NCI-H526 treated with DMSO at 0.1 percent for 48 hours (cell line): ENCODE measurements around the gene APLNR.
"Not testable (repeated sequence)": the region's sequence is repeated elsewhere in the genome, so short reads cannot be mapped to it uniquely, and the experiment has no call there.

Source experiments
- DNase-seq: peaks from one replicate; lab custom pipeline; 2025; lab: John Stamatoyannopoulos, UW

The APLNR gene

DNA sequence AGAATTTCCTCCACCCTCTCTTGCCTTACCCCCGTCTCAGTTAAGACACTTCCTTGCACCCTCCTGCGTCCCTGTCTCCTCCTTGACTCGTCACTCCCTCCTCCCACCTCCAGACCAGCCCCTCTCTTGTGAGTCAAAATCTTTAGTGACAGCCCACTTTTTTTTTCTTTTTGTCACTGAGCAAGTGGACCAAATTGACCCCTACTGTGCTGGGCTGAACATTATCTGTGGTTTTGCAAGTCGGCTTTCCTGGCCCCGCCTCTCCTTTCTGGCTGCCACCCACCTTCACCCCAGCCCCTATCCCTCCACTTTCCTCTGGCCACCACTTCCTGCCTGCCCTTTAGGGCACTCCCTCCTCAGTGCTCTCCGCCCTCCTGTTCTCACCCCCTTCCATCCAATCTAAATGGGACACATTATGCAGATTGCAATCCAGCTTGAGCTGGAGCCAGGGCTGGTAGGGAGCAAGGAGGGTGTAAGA is at the start of gene APLNR:
APLNR (minus strand) TSS at position 47 of the 478 bp plus-strand sequence. CDS start 246 bp downstream, outside the sequence.
- no peak for DNase-seq

DNA sequence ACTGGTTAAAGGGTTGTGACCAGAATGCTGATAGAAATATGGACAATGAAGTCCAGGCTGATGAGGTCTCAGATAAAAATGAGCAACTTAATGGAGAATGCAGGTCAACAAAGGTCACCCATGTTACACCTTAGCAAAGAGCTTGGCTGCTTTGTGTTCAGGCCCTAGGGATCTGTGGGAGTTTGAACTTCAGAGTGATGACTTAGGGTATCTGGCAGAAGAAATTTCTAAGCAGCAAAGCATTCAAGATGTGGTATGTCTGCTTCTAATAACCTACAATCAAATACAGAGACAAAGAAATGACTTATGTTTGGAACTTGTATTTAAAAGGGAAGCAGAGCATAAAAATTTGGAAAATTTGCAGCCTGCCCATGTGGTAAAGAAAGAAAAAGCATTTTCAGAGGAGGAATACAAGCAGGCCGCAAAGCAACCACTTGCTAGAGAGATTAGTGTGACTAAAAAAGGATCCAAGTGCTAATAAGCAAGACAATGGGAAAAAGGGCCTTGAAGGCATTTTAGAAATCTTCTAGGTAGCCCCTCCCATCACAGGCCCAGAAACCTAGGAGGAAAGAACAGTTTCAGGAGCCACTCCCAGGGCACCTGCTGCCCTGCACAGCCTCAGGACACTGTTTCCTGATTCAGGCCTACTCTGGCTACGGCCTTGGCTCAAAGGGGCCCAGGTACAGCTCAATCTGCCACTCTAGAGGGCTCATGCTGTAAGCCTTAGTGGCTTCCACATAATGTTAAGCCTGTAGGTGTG is 46.4 kb upstream of the APLNR start:
- no peak for DNase-seq

DNA sequence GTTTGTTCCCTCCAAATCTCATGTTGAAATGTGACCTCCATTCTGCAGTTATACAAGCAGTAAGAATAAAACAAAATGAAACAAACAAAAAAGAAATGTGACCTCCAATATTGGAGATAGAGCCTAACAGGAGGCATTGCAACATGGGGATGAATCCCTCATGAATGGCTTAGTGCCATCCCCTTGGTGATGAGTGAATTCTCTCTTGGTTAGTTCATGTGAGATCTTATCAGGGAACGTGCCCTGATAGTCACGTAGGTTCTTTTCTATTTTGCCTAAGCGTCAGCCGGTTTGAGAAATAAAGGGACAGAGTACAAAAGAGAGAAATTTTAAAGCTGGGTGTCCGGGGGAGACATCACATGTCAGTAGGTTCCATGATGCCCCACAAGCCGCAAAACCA is 44.5 kb upstream of the APLNR start:
- not testable (repeated sequence) for DNase-seq

DNA sequence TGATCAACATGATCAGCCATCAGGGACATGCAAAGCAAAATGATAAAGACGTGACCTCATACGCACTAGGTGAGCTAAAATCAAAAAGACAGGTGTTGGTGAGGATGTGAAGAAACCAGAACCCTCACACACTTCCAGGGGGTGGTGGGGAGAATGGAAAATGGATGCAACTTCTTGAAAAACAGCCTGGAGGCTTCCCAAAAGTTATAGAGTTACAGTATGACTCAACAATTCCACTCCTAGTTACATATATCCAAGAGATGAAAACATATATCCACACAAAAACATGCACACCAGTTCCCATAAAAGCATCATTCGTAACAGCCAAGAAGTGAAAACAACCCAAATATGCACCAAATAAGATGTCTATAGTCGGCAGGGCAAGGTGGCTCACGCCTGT is 42.1 kb upstream of the APLNR start:
- DNase-seq, result no peak

DNA sequence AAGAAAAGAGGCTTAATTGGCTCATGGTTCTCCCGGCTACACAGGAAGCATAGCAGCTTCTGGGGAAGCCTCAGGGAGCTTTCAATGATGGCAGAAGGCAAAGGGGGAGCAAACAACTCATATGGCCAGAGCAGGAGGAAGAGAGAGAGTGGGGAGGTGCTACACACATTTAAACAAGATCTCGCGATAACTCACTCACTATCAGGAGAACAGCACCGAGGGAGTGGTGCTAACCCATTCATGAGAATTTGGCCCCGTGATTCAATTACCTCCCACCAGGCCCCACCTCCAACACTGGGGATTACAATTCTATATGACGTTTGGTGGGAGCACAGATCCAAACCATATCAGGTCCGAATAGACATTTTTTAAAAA is 41.7 kb upstream of the APLNR start:
- DNase-seq, result no peak

DNA sequence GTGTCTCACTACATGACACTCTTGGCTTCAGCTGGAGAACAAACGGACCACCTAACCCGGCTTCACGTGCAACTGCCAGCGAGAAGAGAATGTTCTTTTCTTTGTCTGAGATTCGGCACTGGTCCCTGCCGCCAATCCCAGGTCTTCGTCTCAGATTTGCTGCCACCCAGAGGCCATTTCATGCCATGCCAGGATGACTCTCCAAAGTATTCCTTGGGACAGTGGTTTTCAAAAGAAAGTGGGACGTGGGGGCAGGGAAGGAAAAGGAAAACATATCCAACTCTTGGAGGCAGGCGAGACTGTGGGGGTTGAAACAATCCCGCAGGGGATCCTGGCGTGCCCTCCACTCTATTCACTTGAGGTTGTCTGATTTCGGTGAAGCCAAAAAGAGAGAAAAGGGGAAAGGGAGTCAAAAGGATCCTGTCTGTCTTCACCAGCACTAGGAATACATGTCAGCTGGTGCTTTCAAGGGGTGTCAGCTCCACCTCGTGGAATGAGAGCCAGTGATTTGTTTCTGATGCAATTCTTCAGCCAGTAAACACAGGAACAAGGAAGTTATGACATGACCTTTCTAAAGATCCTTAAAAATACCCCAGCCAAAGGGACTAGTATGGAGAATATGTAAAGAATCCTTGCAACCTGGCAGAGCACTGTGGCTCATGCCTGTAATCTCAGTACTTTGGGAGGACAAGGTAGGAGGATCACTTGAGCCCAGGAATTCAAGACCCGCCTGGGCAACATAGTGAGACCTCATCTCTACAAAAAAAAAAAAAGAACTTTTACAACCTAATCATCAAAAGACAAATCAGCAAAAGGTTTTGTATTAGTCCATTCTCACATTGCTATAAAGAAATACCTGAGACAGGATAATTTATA is 41.0 kb upstream of the APLNR start:
- DNase-seq, result peak; percentile 80

DNA sequence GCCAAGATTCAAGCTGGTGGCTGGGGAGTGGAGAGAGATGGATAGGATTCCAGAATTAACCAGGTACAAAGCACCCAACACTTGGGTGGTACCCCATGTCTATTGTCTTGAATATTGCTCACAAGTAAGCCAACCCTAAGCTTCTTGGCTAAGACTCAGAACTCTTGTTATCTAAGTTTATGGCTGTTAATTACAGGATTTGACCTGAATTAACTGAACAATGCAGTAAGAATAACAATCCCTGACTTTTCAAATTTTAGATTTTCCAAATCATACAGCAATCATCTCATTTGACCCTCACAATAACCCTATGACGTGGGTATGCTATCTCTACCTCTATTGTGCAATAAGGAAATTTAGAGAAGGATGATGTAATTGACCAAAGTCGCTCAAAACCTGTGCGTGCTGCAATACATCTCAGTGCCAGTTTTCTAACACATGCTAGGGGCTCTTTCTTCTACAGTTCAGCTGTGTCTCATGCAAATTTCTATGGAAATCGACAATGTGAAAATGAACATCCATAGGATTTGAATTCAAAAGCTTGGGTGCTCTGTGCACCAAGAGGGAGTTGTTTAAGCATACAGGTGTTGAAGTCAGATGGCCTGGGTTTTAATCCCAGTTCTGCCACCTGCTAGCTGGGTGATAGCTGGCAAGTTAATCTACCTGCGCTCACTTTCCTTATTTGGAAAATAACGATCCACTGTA is 40.1 kb upstream of the APLNR start:
- peak; percentile 97 for DNase-seq

DNA sequence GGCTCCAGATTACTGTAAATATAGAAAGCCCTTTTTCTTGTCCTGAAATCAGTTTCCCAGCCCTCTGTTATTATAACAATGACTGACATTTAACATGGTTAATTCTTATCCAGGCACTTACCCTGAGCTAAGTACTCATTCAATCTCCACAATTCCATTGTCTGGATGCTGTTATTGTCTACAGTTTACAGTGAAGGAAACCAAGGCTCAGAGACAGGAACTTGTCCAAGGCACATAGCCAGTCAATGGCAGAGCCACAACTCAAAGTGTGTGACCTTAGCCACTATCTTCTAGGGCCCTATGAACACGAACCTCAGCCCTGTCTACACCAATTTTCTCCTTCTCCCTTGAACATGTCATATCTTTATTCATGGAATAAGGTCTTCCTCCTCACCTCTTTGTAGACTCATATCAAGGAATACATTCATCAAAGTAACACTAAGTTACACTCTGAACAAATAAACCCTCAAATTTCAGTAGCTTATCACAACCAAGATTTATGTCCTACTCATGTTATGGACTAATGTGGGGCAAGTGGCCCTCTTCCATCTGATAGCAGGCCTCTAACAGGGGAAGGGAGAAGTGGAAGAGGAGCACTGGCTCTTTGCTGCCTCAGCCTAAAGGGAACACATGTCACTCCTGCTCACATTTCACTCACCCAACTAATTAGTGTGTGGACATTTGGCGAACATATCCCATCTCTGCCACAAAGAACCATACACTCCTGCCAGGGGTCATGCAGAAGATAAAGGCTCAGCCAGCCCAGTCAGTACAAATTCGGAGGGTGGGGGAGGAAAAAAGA is 39.3 kb upstream of the APLNR start:
- DNase-seq, result peak; percentile 33

DNA sequence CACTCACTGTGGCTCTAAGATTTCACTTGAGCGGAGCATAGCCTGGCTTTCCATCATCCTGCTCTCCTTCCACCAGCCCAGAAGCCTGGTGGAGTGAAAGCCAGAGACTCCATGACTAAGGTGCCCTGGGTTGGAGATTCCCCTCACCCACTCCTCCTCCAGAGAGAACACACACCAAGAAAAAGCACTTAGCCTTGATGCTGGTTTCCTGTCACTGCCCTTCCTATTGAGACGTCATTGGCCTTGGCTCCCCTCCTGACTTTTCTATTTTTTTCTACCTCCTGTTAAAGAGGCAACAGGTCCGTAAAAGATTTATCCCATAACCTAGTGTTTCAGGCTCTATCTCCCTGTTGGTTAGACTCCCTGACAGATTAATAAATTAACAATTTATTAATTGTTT is 38.5 kb upstream of the APLNR start:
- DNase-seq, result no peak

DNA sequence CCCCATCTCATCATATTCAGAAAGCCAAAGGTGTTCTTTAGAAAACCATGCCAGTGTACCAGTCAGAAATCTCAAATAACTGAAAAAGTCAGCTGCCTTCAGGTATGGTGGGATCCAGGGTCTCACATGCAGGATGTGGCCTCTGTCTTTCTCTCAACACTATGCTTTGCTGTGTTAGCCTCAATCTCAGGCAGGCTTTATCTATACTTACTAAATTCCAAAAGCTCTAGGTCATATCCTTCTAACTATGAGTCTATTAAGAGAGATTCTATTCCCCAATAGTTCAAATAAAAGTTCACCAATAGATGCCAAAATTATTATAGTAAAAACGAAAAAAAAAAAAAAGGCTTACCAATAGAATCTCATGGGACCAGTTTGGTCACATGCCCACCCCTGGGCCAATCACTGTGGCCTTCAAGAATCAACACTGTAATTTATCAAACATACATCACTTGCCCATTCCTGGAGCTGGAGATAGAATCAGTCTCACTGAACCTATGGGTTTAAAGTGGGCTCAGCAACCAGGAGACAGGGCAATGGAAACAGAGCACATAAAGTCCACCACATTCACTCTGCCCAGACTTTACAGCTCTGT is 38.0 kb upstream of the APLNR start:
- DNase-seq, result no peak

DNA sequence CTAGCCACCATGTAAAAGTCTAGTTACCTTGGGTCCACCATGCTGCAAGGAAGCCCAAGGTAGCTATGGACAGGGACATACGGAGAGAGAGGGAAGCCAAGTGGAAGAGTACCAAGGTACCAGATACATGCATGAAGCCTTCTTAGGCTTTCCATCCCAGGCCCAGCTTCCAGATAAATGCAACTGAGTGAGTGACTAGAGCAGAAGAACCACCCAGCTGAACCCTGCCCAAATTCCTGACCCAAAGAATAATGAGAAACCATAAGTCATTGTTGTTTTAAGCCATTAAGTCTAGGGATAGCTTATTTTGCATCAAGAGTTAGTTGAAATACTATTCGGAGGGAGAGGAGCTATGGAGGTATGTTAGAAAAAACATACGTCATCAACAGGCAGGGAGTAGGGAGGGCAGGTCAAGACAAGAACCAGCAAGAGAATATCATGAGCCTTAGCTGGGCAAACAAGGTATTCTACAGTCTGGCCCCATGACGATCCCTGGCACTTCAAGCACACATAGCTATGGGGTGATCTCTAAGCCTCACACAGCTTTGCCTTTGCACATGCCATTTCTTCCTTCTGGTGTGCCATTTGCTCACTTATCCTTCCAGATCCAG is 36.5 kb upstream of the APLNR start:
- no peak for DNase-seq

DNA sequence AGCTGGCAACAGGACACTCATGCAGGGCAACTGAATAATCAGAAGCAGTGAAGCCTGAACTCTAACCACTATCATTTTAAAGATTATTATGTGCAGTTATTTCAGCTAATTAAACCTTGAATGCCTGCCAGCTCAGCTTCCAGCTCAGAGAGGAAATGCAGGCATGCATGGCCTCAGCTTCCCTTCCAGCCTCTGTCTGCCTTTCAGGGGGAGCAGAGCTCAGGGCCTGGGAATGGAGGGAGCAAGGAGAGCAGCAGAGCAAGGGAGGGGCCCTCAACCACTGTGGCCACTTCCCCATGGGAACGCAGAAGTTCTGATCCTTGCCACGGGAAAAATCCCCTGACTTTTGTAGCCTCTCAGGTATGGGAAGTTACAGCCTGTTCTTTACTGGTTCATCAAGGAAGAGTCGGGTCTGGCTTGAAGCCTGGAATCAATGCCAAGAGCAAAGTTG is 32.5 kb upstream of the APLNR start:
- no peak for DNase-seq

DNA sequence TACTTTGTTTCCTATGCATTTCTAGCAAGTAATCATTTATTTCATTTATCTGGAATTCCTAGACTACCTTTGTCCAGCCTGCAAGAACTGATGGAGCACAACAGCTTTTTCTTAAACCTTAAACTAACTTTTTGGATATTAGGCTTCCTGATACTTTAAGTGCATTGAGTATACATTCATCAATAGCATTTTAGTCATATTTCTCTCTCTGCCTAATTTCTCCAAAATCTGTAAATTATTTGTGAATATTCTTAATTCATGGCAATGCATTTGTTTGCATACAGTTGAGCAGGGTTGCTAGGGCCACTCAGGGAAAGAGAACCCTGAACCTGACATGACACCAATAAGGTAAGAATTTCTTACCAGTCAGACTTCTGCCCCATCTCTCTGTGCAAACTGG is 29.1 kb upstream of the APLNR start:
- DNase-seq, result no peak

DNA sequence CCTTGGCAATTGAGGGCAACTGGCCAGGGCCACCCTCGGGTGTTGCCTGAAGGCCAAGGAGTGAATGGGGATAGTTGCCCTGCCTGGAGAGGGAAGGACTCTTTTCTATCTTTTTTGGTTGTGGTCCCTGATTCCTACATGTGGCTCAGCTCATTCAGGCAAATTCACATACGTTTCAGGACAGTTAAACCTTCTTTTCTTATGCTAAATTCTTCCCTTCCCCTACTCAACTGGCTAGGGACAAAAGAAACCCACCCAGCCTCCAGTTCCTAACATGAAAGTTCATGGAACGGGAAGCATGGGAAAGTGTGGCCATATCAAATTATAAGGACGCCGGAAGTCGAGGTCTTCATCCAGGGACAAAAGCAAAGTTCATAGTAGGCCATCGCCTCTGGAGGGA is 26.3 kb upstream of the APLNR start:
- DNase-seq, result no peak

DNA sequence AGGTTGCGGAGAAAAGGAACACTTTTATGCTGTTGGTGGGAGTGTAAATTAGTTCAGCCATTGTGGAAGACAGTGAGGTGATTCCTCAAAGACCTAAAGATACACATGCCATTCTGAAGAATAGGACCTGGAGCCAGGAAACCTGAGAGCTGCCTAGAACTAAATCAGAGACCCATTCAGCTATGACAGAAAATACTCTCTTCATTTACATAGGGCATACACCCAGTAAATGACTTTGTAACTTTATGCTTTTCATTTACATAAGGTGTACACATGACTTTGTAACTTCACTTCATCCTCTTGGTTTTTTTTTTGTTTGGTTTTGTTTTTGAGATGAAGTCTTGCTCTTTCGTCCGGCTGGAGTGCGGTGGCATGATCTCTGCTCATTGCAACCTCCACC is 25.1 kb upstream of the APLNR start:
- peak; percentile 88 for DNase-seq

DNA sequence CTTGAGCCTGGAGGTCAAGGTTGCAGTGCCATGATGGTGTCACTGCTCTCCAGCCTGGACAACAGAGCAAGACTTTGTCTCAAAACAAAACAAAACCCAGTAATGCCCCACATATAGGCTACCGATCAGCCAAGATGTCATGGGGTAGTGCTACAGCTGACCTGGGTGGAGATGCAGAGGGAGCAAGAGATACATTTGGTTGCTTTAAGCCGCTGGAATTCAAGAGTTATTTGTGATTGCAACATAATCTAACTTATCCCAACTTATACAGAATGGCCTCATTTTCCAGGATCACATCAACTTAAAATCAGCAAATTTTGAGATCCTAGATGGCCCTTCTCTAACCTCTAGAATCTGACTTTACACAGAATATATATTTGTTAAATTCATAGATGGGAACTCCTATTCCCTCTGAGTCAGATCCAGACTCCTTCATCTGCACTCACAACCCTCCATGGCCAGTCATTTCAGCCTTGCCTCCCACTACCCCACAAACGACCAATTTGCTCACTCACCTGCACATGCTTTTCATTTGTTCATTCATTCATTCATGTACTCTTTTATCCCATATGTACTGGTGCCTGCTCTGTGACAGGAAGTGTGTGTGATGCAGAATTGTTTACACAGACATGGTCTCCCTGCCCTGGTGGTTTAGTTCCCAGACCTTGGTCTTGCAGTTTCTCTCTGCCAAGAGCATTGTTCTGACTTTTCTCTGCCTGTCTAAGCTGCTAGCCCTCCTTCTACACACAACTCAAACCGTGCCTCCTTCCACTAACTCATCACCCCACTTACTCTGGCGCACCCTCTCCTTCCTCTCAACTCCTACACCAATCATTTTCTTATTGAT is 24.1 kb upstream of the APLNR start:
- DNase-seq, result no peak

DNA sequence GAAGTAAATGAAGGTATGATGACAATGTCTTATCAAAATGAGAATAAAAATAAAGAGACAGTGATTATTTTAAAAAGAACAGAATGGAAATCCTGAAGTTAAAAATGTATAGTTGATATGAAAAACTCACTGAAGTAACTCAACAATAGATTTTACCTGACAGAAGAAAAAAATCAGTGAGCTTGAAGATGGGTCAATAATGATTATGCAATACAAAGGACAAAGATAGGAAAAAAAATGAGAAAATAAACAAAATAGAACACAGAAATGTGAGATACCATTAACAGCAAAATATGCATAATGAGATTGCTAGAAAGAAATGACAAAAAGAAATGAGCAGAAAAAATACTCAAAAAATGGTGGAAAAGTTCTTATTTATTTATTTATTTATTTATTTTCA is 19.1 kb upstream of the APLNR start:
- no peak for DNase-seq

DNA sequence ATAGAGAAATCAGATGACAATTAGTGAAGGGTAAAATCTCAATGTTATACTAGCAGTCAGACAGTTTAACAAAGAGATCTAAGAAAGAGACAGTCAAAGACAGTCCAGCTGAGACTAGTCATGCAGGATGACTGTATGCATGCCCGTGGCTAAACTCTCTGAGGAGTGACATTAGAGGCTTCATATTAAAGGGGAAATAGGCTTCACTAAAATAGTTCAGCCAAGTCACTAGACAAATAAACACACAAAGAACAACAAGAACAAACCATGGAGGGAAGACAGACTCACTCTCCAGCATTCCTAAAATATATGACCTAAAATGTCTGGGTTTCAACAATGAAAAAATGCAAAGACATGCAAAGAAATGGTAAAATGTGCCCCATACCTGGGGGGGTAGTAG is 18.6 kb upstream of the APLNR start:
- DNase-seq, result no peak

DNA sequence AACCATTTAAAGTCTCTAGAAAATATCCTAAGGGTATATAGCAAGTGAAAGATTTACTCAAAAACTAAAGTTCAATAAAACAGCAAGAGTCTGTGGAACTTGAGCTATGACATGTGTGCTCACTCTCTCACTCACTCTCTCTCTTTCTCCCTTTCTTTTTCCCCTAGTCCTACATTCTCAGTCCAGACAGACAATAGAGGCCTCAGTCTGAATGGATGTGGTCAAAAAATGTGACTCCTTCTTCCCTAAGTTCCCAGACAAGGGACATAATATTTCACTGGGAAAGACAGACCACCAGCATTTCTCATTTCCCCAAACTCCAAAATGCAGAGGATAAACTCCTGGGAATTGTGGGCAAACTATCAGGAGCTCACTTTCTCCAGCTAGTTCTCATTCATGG is 17.6 kb upstream of the APLNR start:
- no peak for DNase-seq
